ENCODE measurements around the gene THADA.

The THADA gene

DNA sequence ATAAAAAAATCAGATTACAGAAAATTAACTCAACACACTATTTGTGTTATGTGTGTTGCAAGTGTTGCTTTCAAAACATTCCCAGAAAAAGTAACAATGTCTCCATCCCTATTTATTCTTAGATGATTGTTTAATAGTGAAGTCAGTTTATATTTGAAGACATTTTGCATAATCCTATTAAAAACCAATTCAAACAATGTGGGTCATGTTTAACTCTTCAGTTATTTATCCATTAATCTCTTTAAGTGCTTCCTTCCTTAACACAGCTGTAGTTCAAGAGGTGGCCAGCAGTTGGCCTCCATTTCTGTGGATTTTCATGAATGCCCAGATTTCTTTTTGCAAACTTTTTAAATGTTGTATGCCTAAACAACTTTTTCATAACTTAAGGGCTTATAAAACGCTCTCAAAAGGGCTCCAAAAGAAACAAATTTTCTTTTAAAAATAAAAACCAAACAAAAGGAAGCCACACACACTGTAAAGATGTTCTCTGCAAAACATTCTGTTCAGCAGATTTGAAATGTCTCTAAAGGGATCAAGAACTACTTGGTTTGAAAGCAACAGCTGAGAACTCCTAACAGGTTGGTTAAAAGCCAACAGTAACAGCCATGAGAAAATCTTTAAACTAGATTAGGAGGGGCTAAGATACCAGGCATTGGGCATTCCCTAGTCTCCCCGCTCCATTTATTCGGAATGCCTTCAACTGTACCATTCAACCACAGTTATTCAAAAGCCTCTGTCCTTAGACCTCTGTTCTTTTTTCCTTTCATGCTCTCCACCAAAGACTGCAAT lies 71.5 kb downstream of the THADA start:
- TF ChIP-seq, protein P1, sequence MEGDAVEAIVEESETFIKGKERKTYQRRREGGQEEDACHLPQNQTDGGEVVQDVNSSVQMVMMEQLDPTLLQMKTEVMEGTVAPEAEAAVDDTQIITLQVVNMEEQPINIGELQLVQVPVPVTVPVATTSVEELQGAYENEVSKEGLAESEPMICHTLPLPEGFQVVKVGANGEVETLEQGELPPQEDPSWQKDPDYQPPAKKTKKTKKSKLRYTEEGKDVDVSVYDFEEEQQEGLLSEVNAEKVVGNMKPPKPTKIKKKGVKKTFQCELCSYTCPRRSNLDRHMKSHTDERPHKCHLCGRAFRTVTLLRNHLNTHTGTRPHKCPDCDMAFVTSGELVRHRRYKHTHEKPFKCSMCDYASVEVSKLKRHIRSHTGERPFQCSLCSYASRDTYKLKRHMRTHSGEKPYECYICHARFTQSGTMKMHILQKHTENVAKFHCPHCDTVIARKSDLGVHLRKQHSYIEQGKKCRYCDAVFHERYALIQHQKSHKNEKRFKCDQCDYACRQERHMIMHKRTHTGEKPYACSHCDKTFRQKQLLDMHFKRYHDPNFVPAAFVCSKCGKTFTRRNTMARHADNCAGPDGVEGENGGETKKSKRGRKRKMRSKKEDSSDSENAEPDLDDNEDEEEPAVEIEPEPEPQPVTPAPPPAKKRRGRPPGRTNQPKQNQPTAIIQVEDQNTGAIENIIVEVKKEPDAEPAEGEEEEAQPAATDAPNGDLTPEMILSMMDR (IDR thresholded peaks at IDR 0.05; ENCODE audit: insufficient read depth, missing control alignments), result peak; percentile 14
- FAIRE-seq (peak; percentile 56), DNase-seq (ENCODE audit: insufficient read length, low spot score) (no peak)

DNA sequence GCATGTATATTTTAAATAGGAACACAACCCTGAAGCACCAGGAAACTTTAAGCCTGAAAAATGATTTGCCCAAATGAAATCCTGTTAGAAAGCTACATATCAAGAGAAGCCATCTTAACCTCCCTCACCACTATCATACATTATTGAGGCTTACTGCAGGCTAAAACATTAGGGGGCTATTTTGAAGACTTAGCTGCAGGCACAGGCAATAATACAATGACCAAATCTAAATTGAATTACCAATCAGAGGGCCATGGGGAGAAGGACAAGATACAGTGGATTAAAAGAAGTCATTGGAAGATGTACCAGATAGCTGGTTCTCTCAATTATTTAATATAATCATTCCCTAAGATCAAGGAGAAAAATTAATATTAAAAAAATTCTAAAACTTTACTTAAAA lies 73.7 kb downstream of the THADA start:
- no peak for FAIRE-seq
- TF ChIP-seq, protein P1 (IDR thresholded peaks at IDR 0.05; ENCODE audit: insufficient read depth, missing control alignments), result no peak
- DNase-seq (ENCODE audit: insufficient read length, low spot score), result no peak

DNA sequence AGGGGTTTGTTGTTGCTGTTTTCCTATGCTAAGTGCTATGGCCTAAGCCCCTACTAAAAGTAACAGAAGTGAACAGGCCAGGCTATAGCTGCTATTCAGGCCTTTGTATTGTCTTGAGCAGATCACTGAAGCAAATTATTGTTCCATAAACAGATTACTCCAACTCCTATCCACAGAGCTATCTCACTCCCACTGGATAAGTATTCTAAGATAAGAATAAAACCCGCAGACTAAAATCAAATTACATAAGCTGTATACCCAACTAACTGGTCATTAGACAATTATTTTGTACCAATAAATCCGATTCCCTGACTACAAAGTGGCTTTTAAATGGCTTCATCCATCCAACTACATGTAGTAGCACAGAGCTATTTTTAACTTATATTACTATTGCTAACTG lies 74.3 kb downstream of the THADA start:
- TF ChIP-seq, protein P1 (IDR thresholded peaks at IDR 0.05; ENCODE audit: insufficient read depth, missing control alignments), result no peak
- no peak for DNase-seq (ENCODE audit: insufficient read length, low spot score)
- no peak for FAIRE-seq

DNA sequence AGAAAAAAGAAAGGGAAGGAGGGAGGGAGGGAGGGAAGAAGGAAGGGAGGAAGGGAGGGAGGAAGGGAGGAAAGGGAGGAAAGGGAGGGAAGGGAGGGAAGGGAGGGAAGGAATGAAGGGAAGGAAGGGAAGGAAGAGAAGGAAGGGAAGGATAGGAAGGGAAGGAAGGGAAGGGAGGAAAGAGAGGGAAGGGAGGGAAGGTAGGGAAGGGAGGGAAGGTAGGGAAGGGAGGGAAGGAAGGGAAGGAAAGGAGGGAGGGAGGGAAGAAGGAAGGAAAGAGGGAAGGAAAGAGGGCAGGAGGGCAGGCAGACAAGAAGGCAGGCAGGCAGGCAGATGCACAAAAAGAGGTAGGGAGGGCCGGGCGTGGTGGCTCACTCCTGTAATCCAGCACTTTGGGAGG lies 74.9 kb downstream of the THADA start:
- TF ChIP-seq, protein P1 (IDR thresholded peaks at IDR 0.05; ENCODE audit: insufficient read depth, missing control alignments), result no peak
- no peak for DNase-seq (ENCODE audit: insufficient read length, low spot score)
- no peak for FAIRE-seq

DNA sequence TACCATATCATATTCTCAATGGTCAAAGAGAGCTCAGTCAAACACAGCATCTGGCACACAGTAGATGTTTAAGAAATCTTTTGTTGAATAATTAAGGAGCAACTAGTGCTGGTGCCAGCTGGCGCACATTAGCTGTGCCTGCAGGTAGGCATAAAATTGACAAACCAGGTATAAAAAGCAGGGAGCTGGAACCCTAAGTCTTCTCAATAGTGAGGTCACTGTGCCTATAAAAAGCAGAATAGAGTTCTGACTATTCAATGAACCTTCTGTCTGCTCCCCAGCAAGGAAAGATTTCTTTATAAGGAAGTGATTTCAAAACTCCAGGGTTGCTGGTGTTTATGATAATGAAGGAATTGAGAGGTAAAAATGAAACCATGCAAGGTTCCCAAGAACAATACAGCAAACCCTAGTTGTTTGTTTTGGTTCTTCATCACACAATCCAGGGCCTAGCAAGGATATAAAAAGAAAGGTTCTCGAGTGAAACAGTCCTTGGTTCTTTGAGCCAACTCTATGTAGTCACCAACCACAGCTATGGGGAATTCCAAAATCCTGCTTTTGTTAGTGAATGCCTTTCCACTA lies 76.1 kb downstream of the THADA start:
- DNase-seq (ENCODE audit: insufficient read length, low spot score), result no peak
- TF ChIP-seq, protein P1 (IDR thresholded peaks at IDR 0.05; ENCODE audit: insufficient read depth, missing control alignments), result no peak
- FAIRE-seq, result no peak

DNA sequence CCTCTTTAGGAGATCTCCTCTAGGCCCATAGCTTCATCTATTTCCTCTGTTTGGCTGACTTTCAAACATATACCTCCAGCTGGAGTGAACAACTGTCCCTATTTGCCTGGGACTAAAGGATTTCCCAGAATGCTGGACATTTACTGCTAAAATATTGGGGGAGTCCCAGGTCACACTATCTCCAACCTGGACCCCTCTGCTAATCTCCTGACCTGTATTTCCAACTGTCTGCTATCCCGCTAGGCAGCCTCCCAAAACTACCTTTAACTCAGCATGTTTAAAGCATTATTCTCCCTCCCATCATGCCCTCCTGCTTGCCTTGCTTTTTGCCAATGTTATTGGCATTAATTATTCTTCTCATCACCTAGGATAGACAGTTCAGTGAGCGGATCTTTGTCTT lies 77.1 kb downstream of the THADA start:
- no peak for FAIRE-seq

More for the DNA sequence above, 77.1 kb downstream of the THADA start:
- TF ChIP-seq, protein P1 (IDR thresholded peaks at IDR 0.05; ENCODE audit: insufficient read depth, missing control alignments), result no peak
- DNase-seq (ENCODE audit: insufficient read length, low spot score), result no peak

All from D721Med (cell line).